Activated T-helper 2 cell treated with anti-CD3 and anti-CD28 coated beads, Interferon-gamma antibody, Interleukin-2, Interleukin-4, amounts not matched to agents 10 μg/mL and 5 μg/mL and 100 μg/mL, durations not matched to agents 14 hours and 24 hours and 36 hours (primary cell): ENCODE data around the gene CACNA1S. TPM values are rescaled to one million over a fixed set of nuclear protein-coding genes. Genes with fewer than 3 reads are reported as not detected.

Experiments
- DNase-seq: peaks from one replicate; pipeline ENCODE4 v3.0.0; 2021; ENCODE audit warnings: low spot score
- H3K27ac Mint-ChIP-seq: one replicate; pipeline ENCODE4 v1.8.0; 2021; ENCODE audit warnings: mixed read lengths
- H3K27me3 Mint-ChIP-seq: one replicate; pipeline ENCODE4 v1.8.0; 2021; ENCODE audit warnings: low read depth, mixed read lengths
- H3K36me3 Mint-ChIP-seq: one replicate; pipeline ENCODE4 v1.8.0; 2021; ENCODE audit warnings: low read depth, mixed read lengths
- H3K4me1 Mint-ChIP-seq: one replicate; pipeline ENCODE4 v1.8.0; 2021; ENCODE audit warnings: low read depth, mixed read lengths
- H3K4me3 Mint-ChIP-seq: one replicate; pipeline ENCODE4 v1.8.0; 2021; ENCODE audit warnings: low read depth, mild to moderate bottlenecking, moderate library complexity, mixed read lengths
- H3K9me3 Mint-ChIP-seq: one replicate; pipeline ENCODE4 v1.8.0; 2021; ENCODE audit warnings: mixed read lengths
- intact Hi-C: fragments of 100-400 bp; cut with micrococcal nuclease; formaldehyde crosslinking; loops from one replicate; pipeline ENCODE4 v1.15.1; 2023
- total RNA-seq: library from RNA; stranded (reverse); gene quantifications from 2 replicates; pipeline ENCODE4 v1.2.3, GENCODE V29; 2022

Gene CACNA1S
- total RNA-seq, 1 donor from 2014 or later, result not detected

GRCh38 chr1:201137579-201138310, 25.5 kb upstream of the CACNA1S start:
- intact Hi-C loops, result no loop called here

GRCh38 chr1:201137024-201137392, 24.8 kb upstream of the CACNA1S start:
- no peak overlapping the region for H3K4me3 Mint-ChIP-seq
- H3K36me3 Mint-ChIP-seq, result no peaks in the 10 kb centered on the region
- intact Hi-C loops, result no loop called here
- H3K27me3 Mint-ChIP-seq, result no peaks in the 10 kb centered on the region
- H3K9me3 Mint-ChIP-seq, result no peaks in the 10 kb centered on the region
- H3K4me1 Mint-ChIP-seq, result no peaks in the 10 kb centered on the region
- DNase-seq, result no peak
- H3K27ac Mint-ChIP-seq, result no peak overlapping the region

More at GRCh38 chr1:201137579-201138310, 25.5 kb upstream of the CACNA1S start:
- no peak for DNase-seq
- no peaks in the 10 kb centered on the region for H3K9me3 Mint-ChIP-seq
- no peaks in the 10 kb centered on the region for H3K4me1 Mint-ChIP-seq
- no peak overlapping the region for H3K27ac Mint-ChIP-seq
- no peak overlapping the region for H3K4me3 Mint-ChIP-seq
- no peaks in the 10 kb centered on the region for H3K27me3 Mint-ChIP-seq
- peaks cover under 1% of the 10 kb centered on the region for H3K36me3 Mint-ChIP-seq

DNA sequence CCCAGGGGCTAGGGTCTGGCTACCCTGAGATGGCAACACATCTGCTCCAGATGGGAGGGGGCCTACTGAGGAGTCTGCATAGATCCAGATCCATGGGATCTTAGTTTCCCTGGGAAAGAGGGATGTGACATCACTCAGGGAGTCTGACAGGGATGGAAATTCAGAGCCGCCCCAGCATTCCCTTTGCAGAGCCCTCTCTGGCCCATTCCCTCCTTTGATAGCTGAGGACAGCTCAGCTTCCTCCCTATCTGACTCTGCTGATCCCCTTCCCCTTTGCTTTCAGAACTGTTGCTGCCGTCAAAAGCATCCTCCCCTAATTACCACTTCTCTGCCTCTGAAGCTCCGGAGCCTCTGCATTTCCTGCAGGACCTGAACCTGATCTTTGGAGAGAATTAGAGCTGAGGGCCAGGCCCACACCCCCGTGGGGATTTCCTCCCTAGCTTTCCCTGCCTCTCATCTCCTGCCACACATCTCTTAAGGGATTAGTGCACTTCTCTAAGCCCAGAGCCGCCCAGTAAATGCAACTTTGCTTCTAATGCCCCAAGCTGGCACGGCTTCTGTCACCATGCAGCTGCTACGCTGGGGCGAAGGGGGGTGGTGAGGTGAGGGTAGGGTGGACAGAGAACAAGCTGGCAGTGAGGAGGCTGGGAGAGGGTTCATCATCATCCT, 24.3 kb upstream of the CACNA1S start:
- DNase-seq, result no peak
- intact Hi-C loops, result no loop called here
- H3K36me3 Mint-ChIP-seq, result no peaks in the 10 kb centered on the region
- H3K4me3 Mint-ChIP-seq, result no peak overlapping the region
- H3K9me3 Mint-ChIP-seq, result no peaks in the 10 kb centered on the region
- H3K27me3 Mint-ChIP-seq, result no peaks in the 10 kb centered on the region
- no peak overlapping the region for H3K27ac Mint-ChIP-seq
- H3K4me1 Mint-ChIP-seq, result no peaks in the 10 kb centered on the region

GRCh38 chr1:201134405-201134804, 22.2 kb upstream of the CACNA1S start:
- intact Hi-C loops, result no loop called here
- Mint-ChIP-seq H3K4me1 (no peaks in the 10 kb centered on the region), H3K36me3 (no peaks in the 10 kb centered on the region), H3K27me3 (no peaks in the 10 kb centered on the region), H3K27ac (no peak overlapping the region), H3K9me3 (no peaks in the 10 kb centered on the region), H3K4me3 (no peak overlapping the region)
- DNase-seq, result no peak

- Mint-ChIP-seq H3K27ac (no peak overlapping the region), H3K4me3 (no peak overlapping the region), H3K27me3 (no peaks in the 10 kb centered on the region), H3K4me1 (no peaks in the 10 kb centered on the region), H3K9me3 (no peaks in the 10 kb centered on the region), H3K36me3 (no peaks in the 10 kb centered on the region)
- DNase-seq, result no peak
- intact Hi-C loops, result no loop called here
These were observed 19.2 kb upstream of the CACNA1S start for GRCh38 chr1:201131398-201131797.

- Mint-ChIP-seq H3K27me3 (peaks cover 5% of the 10 kb centered on the region), H3K9me3 (no peaks in the 10 kb centered on the region), H3K4me1 (no peaks in the 10 kb centered on the region), H3K27ac (no peak overlapping the region), H3K4me3 (no peak overlapping the region), H3K36me3 (no peaks in the 10 kb centered on the region)
- intact Hi-C loops, result no loop called here
- no peak for DNase-seq
These were observed 16.7 kb upstream of the CACNA1S start for GRCh38 chr1:201128962-201129361.

- H3K27ac Mint-ChIP-seq, result no peak overlapping the region
- DNase-seq, result no peak
- H3K4me1 Mint-ChIP-seq, result no peaks in the 10 kb centered on the region
- no peaks in the 10 kb centered on the region for H3K9me3 Mint-ChIP-seq
- H3K27me3 Mint-ChIP-seq, result peaks cover 5% of the 10 kb centered on the region
- H3K36me3 Mint-ChIP-seq, result no peaks in the 10 kb centered on the region
- H3K4me3 Mint-ChIP-seq, result no peak overlapping the region
- intact Hi-C loops, result no loop called here
These were observed 16.2 kb upstream of the CACNA1S start for GRCh38 chr1:201128476-201128875.

DNA sequence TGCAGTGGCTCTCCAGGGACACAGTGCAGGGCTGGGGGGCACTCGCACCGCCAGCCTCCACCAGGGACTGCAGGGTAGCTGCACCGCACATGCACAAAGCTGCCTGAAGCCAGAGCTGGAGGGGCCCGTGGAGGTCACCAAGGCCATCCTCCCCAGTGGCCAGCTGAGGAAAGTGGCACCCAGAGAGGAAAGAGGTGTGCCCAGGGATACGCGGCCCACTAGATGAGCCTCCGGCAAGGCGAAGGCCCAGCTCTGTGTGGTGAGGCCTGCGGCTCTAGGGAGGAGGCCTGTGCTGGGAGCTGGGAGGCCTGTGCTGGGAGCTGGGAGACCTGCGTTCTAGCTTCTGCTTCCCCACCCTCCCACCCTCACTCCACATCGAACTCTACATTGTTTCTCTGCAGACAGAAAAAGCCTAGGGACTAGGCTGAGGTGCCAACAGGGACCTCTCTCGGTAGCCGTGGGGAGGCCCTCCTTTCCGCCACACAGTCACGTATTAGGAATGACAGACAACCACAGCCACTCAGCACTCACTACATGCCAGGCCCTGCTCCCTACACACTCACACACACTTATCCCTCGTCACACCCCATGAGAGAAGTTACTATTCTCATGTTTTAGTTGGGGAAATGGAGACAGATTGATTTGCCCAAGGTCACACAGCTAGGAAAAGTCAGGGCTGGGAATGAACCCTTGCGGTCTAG, 15.7 kb upstream of the CACNA1S start:
- intact Hi-C loops, result no loop called here
- no peaks in the 10 kb centered on the region for H3K36me3 Mint-ChIP-seq
- H3K9me3 Mint-ChIP-seq, result no peaks in the 10 kb centered on the region

GRCh38 chr1:201126832-201127754, 14.9 kb upstream of the CACNA1S start, which contains the start of gene ASCL5:
Gene ASCL5, minus strand, starts transcription at chr1:201127184. Its CDS starts 11,812 bp downstream, at chr1:201115372.
- DNase-seq, result no peak
- Mint-ChIP-seq H3K36me3 (no peaks in the 10 kb centered on the region), H3K4me3 (no peak within 1 kb of the TSS), H3K4me1 (no peaks in the 10 kb centered on the region), H3K9me3 (no peaks in the 10 kb centered on the region), H3K27me3 (peaks cover 5% of the 10 kb centered on the region), H3K27ac (no peak within 1 kb of the TSS)
- intact Hi-C loops, result no loop called here

More for the DNA sequence above, 15.7 kb upstream of the CACNA1S start:
- Mint-ChIP-seq H3K4me1 (no peaks in the 10 kb centered on the region), H3K4me3 (no peak overlapping the region), H3K27ac (no peak overlapping the region), H3K27me3 (peaks cover 5% of the 10 kb centered on the region)
- DNase-seq, result no peak

DNA sequence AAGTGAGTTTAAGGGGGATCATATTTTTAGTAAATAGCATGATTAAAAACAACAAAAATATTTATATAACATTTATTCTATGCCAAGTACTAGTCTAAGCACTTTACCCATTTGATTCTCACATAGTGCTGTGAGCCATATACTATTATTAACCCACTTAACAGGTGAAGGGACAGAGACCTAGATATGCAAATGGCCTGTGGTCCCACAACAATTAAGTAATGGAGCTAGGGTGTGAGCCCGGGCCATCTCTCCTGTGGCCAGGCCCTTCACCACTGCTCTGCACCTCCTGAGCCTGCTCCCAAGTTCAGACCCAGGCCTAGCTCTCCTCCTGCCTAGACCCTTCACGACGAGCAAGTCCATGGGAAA, 14.2 kb upstream of the CACNA1S start:
- Mint-ChIP-seq H3K4me3 (no peak overlapping the region), H3K27ac (no peak overlapping the region), H3K4me1 (no peaks in the 10 kb centered on the region), H3K27me3 (peaks cover 9% of the 10 kb centered on the region), H3K9me3 (no peaks in the 10 kb centered on the region), H3K36me3 (no peaks in the 10 kb centered on the region)
- no peak for DNase-seq
- intact Hi-C loops, result no loop called here

- no peaks in the 10 kb centered on the region for H3K9me3 Mint-ChIP-seq
- peaks cover 11% of the 10 kb centered on the region for H3K27me3 Mint-ChIP-seq
- H3K27ac Mint-ChIP-seq, result no peak overlapping the region
- H3K4me3 Mint-ChIP-seq, result no peak overlapping the region
- H3K4me1 Mint-ChIP-seq, result no peaks in the 10 kb centered on the region
- no peaks in the 10 kb centered on the region for H3K36me3 Mint-ChIP-seq
- intact Hi-C loops, result no loop called here
- no peak for DNase-seq
These were observed 13.6 kb upstream of the CACNA1S start for GRCh38 chr1:201125800-201126199.

GRCh38 chr1:201125019-201125418, 12.8 kb upstream of the CACNA1S start:
- H3K36me3 Mint-ChIP-seq, result no peaks in the 10 kb centered on the region
- no peak overlapping the region for H3K27ac Mint-ChIP-seq
- H3K4me1 Mint-ChIP-seq, result no peaks in the 10 kb centered on the region
- H3K27me3 Mint-ChIP-seq, result peaks cover 15% of the 10 kb centered on the region
- no peak for DNase-seq
- no peak overlapping the region for H3K4me3 Mint-ChIP-seq
- H3K9me3 Mint-ChIP-seq, result no peaks in the 10 kb centered on the region
- intact Hi-C loops, result no loop called here
